ENCODE data around the gene CBLB.
"Not testable (repeated sequence)": the region's sequence is repeated elsewhere in the genome, so short reads cannot be mapped to it uniquely, and the experiment has no call there.

Gene CBLB

GRCh38 chr3:105822171-105823123, 46.4 kb downstream of the CBLB start:
- no CpG with 5 or more reads among the region's 3 CpGs for WGBS, 2 donors (ENCODE audit: extremely low coverage in 2 of 2, insufficient read length in 2 of 2, insufficient replicate concordance in 1 of 2)
- H2AFZ ChIP-seq (ENCODE audit: low read length): no peak overlapping the region

GRCh38 chr3:105821433-105821832, 47.4 kb downstream of the CBLB start:
- H2AK5ac ChIP-seq (ENCODE audit: low read depth, low read length): no peak overlapping the region
- no peaks in the 10 kb centered on the region for H3K27me3 ChIP-seq (ENCODE audit: control insufficient read depth in 3 of 3, insufficient read depth in 3 of 3, low read depth in 1 of 3, low read length in 3 of 3)
- H3K18ac ChIP-seq (ENCODE audit: low read length): no peak overlapping the region
- no peak overlapping the region for H2BK12ac ChIP-seq (ENCODE audit: low read length)
- H3K36me3 ChIP-seq (replicated peaks in 1 of 2; ENCODE audit: control insufficient read depth in 2 of 2, insufficient read depth in 2 of 2, low read length in 2 of 2): peaks cover 0 to 29% of the 10 kb centered on the region in 2 donors
- H2BK120ac ChIP-seq (ENCODE audit: low read depth, low read length): no peak overlapping the region
- H3K27ac ChIP-seq (replicated peaks; ENCODE audit: low read length): no peak overlapping the region
- H3K4me2 ChIP-seq (ENCODE audit: insufficient read depth, low read length, poor library complexity, severe bottlenecking): no peak overlapping the region
- no peak overlapping the region for H3K4me3 ChIP-seq (ENCODE audit: low read length in 2 of 2)
- H3K14ac ChIP-seq (ENCODE audit: low read length): no peak overlapping the region
- H3K4ac ChIP-seq (ENCODE audit: low read length): no peak overlapping the region
- H2BK15ac ChIP-seq (ENCODE audit: low read length): no peak overlapping the region
- H3K4me1 ChIP-seq (ENCODE audit: control insufficient read depth in 2 of 2, insufficient read depth in 1 of 2, low read depth in 1 of 2, low read length in 2 of 2): no peaks in the 10 kb centered on the region
- H3K79me1 ChIP-seq (ENCODE audit: low read depth, low read length): no peaks in the 10 kb centered on the region
- DNase-seq (ENCODE audit: low spot score): no peak
- H3K9ac ChIP-seq (ENCODE audit: low read depth, low read length, poor library complexity): no peak overlapping the region
- H3K23ac ChIP-seq (ENCODE audit: low read depth, low read length, poor library complexity): no peak overlapping the region
- no peak overlapping the region for H2AFZ ChIP-seq (ENCODE audit: low read length)
- H4K91ac ChIP-seq (ENCODE audit: low read depth, low read length, poor library complexity): no peak overlapping the region
- WGBS, 2 donors (ENCODE audit: extremely low coverage in 2 of 2, insufficient read length in 2 of 2, insufficient replicate concordance in 1 of 2): no CpG with 5 or more reads among the region's 2 CpGs
- H2BK5ac ChIP-seq (ENCODE audit: low read length): no peak overlapping the region
- H3K9me3 ChIP-seq (replicated peaks in 1 of 2; ENCODE audit: control insufficient read depth in 2 of 2, insufficient read depth in 1 of 2, low read depth in 1 of 2, low read length in 2 of 2): peaks cover 0 to 4% of the 10 kb centered on the region in 2 donors
- no peak overlapping the region for H4K8ac ChIP-seq (ENCODE audit: low read depth, low read length)

More at GRCh38 chr3:105822171-105823123, 46.4 kb downstream of the CBLB start:
- Histone ChIP-seq H3K4ac (ENCODE audit: low read length) (no peak overlapping the region), H3K27ac (replicated peaks; ENCODE audit: low read length) (no peak overlapping the region), H3K23ac (ENCODE audit: low read depth, low read length, poor library complexity) (no peak overlapping the region), H3K36me3 (replicated peaks in 1 of 2; ENCODE audit: control insufficient read depth in 2 of 2, insufficient read depth in 2 of 2, low read length in 2 of 2) (peaks cover 0 to 29% of the 10 kb centered on the region in 2 donors), H2BK120ac (ENCODE audit: low read depth, low read length) (no peak overlapping the region), H3K79me1 (ENCODE audit: low read depth, low read length) (no peaks in the 10 kb centered on the region), H2BK12ac (ENCODE audit: low read length) (no peak overlapping the region), H3K27me3 (ENCODE audit: control insufficient read depth in 3 of 3, insufficient read depth in 3 of 3, low read depth in 1 of 3, low read length in 3 of 3) (no peaks in the 10 kb centered on the region), H3K9me3 (replicated peaks in 1 of 2; ENCODE audit: control insufficient read depth in 2 of 2, insufficient read depth in 1 of 2, low read depth in 1 of 2, low read length in 2 of 2) (peaks cover 0 to 4% of the 10 kb centered on the region in 2 donors), H3K14ac (ENCODE audit: low read length) (no peak overlapping the region), H3K4me2 (ENCODE audit: insufficient read depth, low read length, poor library complexity, severe bottlenecking) (no peak overlapping the region), H4K8ac (ENCODE audit: low read depth, low read length) (no peak overlapping the region), H4K91ac (ENCODE audit: low read depth, low read length, poor library complexity) (no peak overlapping the region), H3K9ac (ENCODE audit: low read depth, low read length, poor library complexity) (no peak overlapping the region), H2BK5ac (ENCODE audit: low read length) (no peak overlapping the region), H3K18ac (ENCODE audit: low read length) (no peak overlapping the region), H2AK5ac (ENCODE audit: low read depth, low read length) (no peak overlapping the region), H3K4me1 (ENCODE audit: control insufficient read depth in 2 of 2, insufficient read depth in 1 of 2, low read depth in 1 of 2, low read length in 2 of 2) (no peaks in the 10 kb centered on the region), H3K4me3 (ENCODE audit: low read length in 2 of 2) (no peak overlapping the region), H2BK15ac (ENCODE audit: low read length) (no peak overlapping the region)
- DNase-seq (ENCODE audit: low spot score): no peak

GRCh38 chr3:105816833-105817232, 52.0 kb downstream of the CBLB start:
- H2BK5ac ChIP-seq (ENCODE audit: low read length): no peak overlapping the region
- H2BK15ac ChIP-seq (ENCODE audit: low read length): no peak overlapping the region
- no peak overlapping the region for H2AFZ ChIP-seq (ENCODE audit: low read length)
- H2AK5ac ChIP-seq (ENCODE audit: low read depth, low read length): no peak overlapping the region
- no peak for DNase-seq (ENCODE audit: low spot score)
- no peak overlapping the region for H2BK12ac ChIP-seq (ENCODE audit: low read length)
- H3K27me3 ChIP-seq (ENCODE audit: control insufficient read depth in 3 of 3, insufficient read depth in 3 of 3, low read depth in 1 of 3, low read length in 3 of 3): no peaks in the 10 kb centered on the region
- WGBS, 2 donors (ENCODE audit: extremely low coverage in 2 of 2, insufficient read length in 2 of 2, insufficient replicate concordance in 1 of 2): no CpG with 5 or more reads among the region's 2 CpGs
- H3K4me3 ChIP-seq (ENCODE audit: low read length in 2 of 2): no peak overlapping the region
- peaks cover 0 to 4% of the 10 kb centered on the region in 2 donors for H3K36me3 ChIP-seq (replicated peaks in 1 of 2; ENCODE audit: control insufficient read depth in 2 of 2, insufficient read depth in 2 of 2, low read length in 2 of 2)
- no peak overlapping the region for H3K9ac ChIP-seq (ENCODE audit: low read depth, low read length, poor library complexity)
- H3K27ac ChIP-seq (replicated peaks; ENCODE audit: low read length): no peak overlapping the region
- H4K91ac ChIP-seq (ENCODE audit: low read depth, low read length, poor library complexity): no peak overlapping the region
- H3K4me2 ChIP-seq (ENCODE audit: insufficient read depth, low read length, poor library complexity, severe bottlenecking): no peak overlapping the region
- H3K9me3 ChIP-seq (replicated peaks in 1 of 2; ENCODE audit: control insufficient read depth in 2 of 2, insufficient read depth in 1 of 2, low read depth in 1 of 2, low read length in 2 of 2): peaks cover 0 to 4% of the 10 kb centered on the region in 2 donors
- no peak overlapping the region for H4K8ac ChIP-seq (ENCODE audit: low read depth, low read length)
- H3K4ac ChIP-seq (ENCODE audit: low read length): no peak overlapping the region
- H2BK120ac ChIP-seq (ENCODE audit: low read depth, low read length): no peak overlapping the region
- H3K18ac ChIP-seq (ENCODE audit: low read length): no peak overlapping the region
- no peak overlapping the region for H3K23ac ChIP-seq (ENCODE audit: low read depth, low read length, poor library complexity)
- no peaks in the 10 kb centered on the region for H3K4me1 ChIP-seq (ENCODE audit: control insufficient read depth in 2 of 2, insufficient read depth in 1 of 2, low read depth in 1 of 2, low read length in 2 of 2)
- no peaks in the 10 kb centered on the region for H3K79me1 ChIP-seq (ENCODE audit: low read depth, low read length)
- no peak overlapping the region for H3K14ac ChIP-seq (ENCODE audit: low read length)

GRCh38 chr3:105815331-105815730, 53.5 kb downstream of the CBLB start:
- not testable (repeated sequence) for H2BK5ac ChIP-seq (ENCODE audit: low read length); H3K14ac ChIP-seq (ENCODE audit: low read length); DNase-seq (ENCODE audit: low spot score); H2BK12ac ChIP-seq (ENCODE audit: low read length); H3K9me3 ChIP-seq (replicated peaks in 1 of 2; ENCODE audit: control insufficient read depth in 2 of 2, insufficient read depth in 1 of 2, low read depth in 1 of 2, low read length in 2 of 2); H4K91ac ChIP-seq (ENCODE audit: low read depth, low read length, poor library complexity); H3K79me1 ChIP-seq (ENCODE audit: low read depth, low read length); H3K36me3 ChIP-seq (replicated peaks in 1 of 2; ENCODE audit: control insufficient read depth in 2 of 2, insufficient read depth in 2 of 2, low read length in 2 of 2); H3K27me3 ChIP-seq (ENCODE audit: control insufficient read depth in 3 of 3, insufficient read depth in 3 of 3, low read depth in 1 of 3, low read length in 3 of 3); H3K4ac ChIP-seq (ENCODE audit: low read length); H3K4me1 ChIP-seq (ENCODE audit: control insufficient read depth in 2 of 2, insufficient read depth in 1 of 2, low read depth in 1 of 2, low read length in 2 of 2); H3K18ac ChIP-seq (ENCODE audit: low read length); H2BK120ac ChIP-seq (ENCODE audit: low read depth, low read length); H2AK5ac ChIP-seq (ENCODE audit: low read depth, low read length); H3K23ac ChIP-seq (ENCODE audit: low read depth, low read length, poor library complexity); H4K8ac ChIP-seq (ENCODE audit: low read depth, low read length); H3K4me2 ChIP-seq (ENCODE audit: insufficient read depth, low read length, poor library complexity, severe bottlenecking); H3K9ac ChIP-seq (ENCODE audit: low read depth, low read length, poor library complexity); H2AFZ ChIP-seq (ENCODE audit: low read length); H3K4me3 ChIP-seq (ENCODE audit: low read length in 2 of 2); H2BK15ac ChIP-seq (ENCODE audit: low read length); H3K27ac ChIP-seq (replicated peaks; ENCODE audit: low read length)
- WGBS, 2 donors (ENCODE audit: extremely low coverage in 2 of 2, insufficient read length in 2 of 2, insufficient replicate concordance in 1 of 2): no CpG with 5 or more reads among the region's 3 CpGs
